Neural crest cell (in vitro differentiated cells): ENCODE results near the gene IGSF6. TPM values are rescaled to one million over a fixed set of nuclear protein-coding genes. Genes with fewer than 3 reads are reported as not detected.
"Not testable (repeated sequence)": the region's sequence is repeated elsewhere in the genome, so short reads cannot be mapped to it uniquely, and the experiment has no call there.

ENCODE experiments used
- DNase-seq: peaks from one replicate; pipeline ENCODE4 v3.0.0; 2021; ENCODE audit warnings: low read depth, mixed read lengths, low spot score
- H3K27ac Mint-ChIP-seq: one replicate; pipeline ENCODE4 v1.8.0; 2021; ENCODE audit warnings: mild to moderate bottlenecking, mixed read lengths; ENCODE audit not compliant: unreplicated experiment
- H3K27me3 Mint-ChIP-seq: 2 replicates; pipeline ENCODE4 v1.8.0; 2021; ENCODE audit warnings: low read depth, mild to moderate bottlenecking, mixed read lengths
- H3K36me3 Mint-ChIP-seq: 2 replicates; pipeline ENCODE4 v1.8.0; 2021; ENCODE audit warnings: low read depth, mild to moderate bottlenecking, mixed read lengths
- H3K4me1 Mint-ChIP-seq: 2 replicates; pipeline ENCODE4 v1.8.0; 2021; ENCODE audit warnings: mixed read lengths
- H3K4me3 Mint-ChIP-seq: one replicate; pipeline ENCODE4 v1.8.0; 2021; ENCODE audit warnings: mild to moderate bottlenecking, mixed read lengths
- H3K9me3 Mint-ChIP-seq: 2 replicates; pipeline ENCODE4 v1.8.0; 2021; ENCODE audit warnings: mixed read lengths
- CTCF ChIP-seq: fragments of 200-600 bp; sonication (generic); conservative IDR thresholded peaks from 2 replicates; pipeline ENCODE4 v1.5.0; 2021; ENCODE audit warnings: antibody characterized with exemption, mild to moderate bottlenecking
- total RNA-seq: library from RNA; stranded (reverse); gene quantifications from 2 replicates; pipeline ENCODE4 v1.2.1, GENCODE V29; 2021

IGSF6 gene
- total RNA-seq, 1 donor from 2014 or later: not detected

- Mint-ChIP-seq H3K4me1 (peaks cover 3% of the 10 kb centered on the region), H3K27ac (no peak overlapping the region)
- TF ChIP-seq CTCF: no peak
Observed at GRCh38 chr16:21638573-21638975, 13.8 kb downstream of the IGSF6 start.

DNA sequence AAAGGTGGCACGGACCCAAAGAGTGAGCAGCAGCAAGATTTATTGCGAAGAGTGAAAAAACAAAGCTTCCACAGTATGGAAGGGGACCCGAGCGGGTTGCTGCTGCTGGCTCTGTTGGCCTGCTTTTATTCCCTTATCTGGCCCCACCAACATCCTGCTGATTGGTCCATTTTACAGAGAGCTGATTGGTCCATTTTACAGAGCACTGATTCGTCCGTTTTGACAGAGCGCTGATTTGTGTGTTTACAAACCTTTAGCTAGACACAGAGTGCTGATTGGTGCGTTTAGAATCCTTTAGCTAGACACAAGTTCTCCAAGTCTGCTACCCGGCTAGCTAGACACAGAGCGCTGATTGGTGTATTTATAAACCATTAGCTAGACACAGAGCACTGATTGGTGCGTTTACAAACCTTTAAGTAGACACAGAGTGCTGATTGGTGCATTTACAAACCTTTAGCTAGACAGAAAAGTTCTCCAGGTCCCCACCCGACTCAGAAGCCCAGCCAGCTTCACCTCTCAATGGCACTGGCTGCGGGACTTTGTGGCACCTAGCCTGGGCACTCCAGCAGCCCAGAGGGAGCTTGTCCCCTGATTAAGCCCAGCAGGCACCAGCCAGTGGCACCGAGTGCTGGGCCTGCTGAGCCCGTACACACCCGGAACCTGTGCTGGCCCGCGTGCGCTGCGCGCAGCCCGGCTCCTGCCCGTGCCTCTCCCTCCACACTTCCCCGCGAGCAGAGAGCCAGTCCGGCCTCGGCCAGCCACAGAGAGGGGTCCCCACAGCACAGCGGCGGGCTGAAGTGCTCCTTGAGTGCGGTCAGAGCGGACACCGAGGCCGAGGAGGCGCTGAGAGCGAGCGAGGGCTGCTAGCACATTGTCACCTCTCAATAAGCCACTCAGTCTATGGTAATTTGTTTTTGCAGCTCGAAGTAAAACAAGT lies 15.1 kb downstream of the IGSF6 start:
- Mint-ChIP-seq H3K9me3 (no peaks in the 10 kb centered on the region), H3K27me3 (no peaks in the 10 kb centered on the region), H3K4me1 (peaks cover 3% of the 10 kb centered on the region), H3K36me3 (peaks cover 11% of the 10 kb centered on the region), H3K4me3 (no peak overlapping the region), H3K27ac (peak overlapping the region; percentile 97)
- no peak for TF ChIP-seq CTCF
- DNase-seq: no peak

More at GRCh38 chr16:21638573-21638975, 13.8 kb downstream of the IGSF6 start:
- peaks cover 11% of the 10 kb centered on the region for H3K36me3 Mint-ChIP-seq
- DNase-seq: no peak
- no peak overlapping the region for H3K4me3 Mint-ChIP-seq
- no peaks in the 10 kb centered on the region for H3K27me3 Mint-ChIP-seq
- no peaks in the 10 kb centered on the region for H3K9me3 Mint-ChIP-seq

DNA sequence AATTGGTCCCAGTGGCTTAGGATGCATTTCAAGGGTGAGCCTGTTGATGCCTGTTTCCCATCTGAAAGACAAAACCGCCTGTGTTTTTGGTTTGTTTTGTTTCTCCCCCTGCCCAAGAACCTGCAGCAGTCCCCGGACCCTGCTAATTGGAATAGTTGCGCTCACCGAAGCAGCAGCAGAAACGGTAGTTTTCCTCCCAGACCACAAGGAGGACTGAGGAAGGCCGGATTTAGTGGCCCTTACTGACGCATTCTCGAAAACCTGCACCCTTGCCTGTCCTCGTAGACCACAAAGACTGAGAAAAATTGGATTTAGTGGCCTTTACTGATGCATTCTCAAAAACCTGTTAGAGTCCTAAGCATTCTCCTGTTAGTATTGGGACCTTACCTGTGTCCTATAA lies 16.7 kb downstream of the IGSF6 start:
- peaks cover 14% of the 10 kb centered on the region for H3K36me3 Mint-ChIP-seq
- H3K9me3 Mint-ChIP-seq, H3K4me3 Mint-ChIP-seq, H3K27ac Mint-ChIP-seq, H3K4me1 Mint-ChIP-seq, DNase-seq, H3K27me3 Mint-ChIP-seq: not testable (repeated sequence)

DNA sequence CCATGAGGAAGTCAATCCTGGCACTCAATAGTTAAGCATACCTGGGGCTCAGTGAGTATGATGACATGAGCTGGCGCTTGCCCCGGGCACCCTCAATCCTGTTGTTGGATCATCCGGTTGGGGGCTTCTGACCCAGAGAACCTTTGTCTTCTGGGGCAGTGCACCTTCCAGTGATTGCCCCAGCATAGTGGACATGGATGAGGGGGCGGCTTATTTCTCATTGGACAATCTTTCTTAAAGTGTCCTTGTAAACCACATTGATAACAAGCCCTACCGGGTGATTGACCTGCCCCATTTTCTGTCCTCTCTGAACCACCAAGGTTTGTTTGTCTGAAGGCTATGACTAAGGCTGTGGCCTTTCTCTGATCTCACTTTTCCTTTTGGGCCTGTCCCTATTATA lies 18.2 kb downstream of the IGSF6 start:
- no peak for TF ChIP-seq CTCF
- Mint-ChIP-seq H3K27me3 (no peaks in the 10 kb centered on the region), H3K36me3 (peaks cover 23% of the 10 kb centered on the region), H3K4me1 (no peaks in the 10 kb centered on the region), H3K4me3 (no peak overlapping the region), H3K27ac (no peak overlapping the region), H3K9me3 (no peaks in the 10 kb centered on the region)
- DNase-seq: no peak

DNA sequence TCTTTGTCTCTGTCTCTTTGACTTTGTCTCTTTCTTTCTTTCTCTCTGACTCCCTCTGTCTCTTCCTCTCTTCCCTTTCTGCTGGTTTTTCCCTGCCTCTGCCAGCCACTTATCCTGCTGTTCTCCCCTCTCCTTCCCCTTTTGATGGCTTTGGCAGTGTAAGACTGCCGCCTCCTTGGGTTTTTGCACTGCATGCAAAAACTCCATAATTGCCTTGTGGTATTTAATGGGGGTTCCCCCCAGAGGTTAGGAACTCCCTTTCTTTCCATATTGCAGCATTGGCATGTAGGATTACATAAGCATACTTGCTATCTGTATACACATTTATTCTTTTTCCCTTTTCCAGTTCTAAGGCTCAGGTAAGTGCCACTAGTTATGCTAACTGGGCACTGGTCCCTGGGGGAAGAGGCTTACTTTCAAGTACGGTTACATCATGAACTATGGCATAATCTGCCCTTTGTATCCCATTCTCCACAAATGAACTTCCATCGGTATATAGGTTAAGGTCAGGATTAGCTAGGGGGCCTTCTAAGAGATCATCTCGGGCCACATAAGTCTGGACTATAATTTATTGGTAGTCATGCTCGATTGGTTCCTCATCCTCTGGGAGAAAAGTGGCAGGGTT lies 20.3 kb downstream of the IGSF6 start:
- H3K9me3 Mint-ChIP-seq, H3K4me3 Mint-ChIP-seq, H3K4me1 Mint-ChIP-seq, H3K27ac Mint-ChIP-seq, DNase-seq, H3K27me3 Mint-ChIP-seq: not testable (repeated sequence)
- peaks cover 37% of the 10 kb centered on the region for H3K36me3 Mint-ChIP-seq

- H3K36me3 Mint-ChIP-seq: peaks cover 44% of the 10 kb centered on the region
- H3K27me3 Mint-ChIP-seq, H3K9me3 Mint-ChIP-seq, H3K27ac Mint-ChIP-seq, H3K4me3 Mint-ChIP-seq, DNase-seq, H3K4me1 Mint-ChIP-seq: not testable (repeated sequence)
Observed at GRCh38 chr16:21631376-21631775, 21.0 kb downstream of the IGSF6 start.

DNA sequence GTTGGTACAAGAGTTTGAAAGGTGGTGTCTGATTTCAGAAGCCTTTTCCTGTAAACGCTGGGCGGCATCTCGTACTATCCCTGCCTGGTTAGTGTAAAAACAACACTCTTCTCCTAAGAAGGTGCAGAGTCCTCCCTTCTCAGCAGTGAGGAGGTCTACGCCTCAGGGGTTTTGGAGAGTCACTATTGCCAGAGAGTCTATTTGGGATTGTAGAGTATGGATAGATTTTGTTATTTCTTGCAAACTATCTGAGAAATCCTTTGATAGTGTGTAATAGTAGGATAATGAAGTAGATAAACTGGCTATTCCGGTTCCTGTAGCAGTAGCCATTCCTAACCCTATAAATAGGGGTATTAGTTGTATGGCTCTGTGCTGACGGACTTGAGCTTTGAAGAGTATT lies 21.5 kb downstream of the IGSF6 start:
- H3K36me3 Mint-ChIP-seq: peaks cover 41% of the 10 kb centered on the region

DNA sequence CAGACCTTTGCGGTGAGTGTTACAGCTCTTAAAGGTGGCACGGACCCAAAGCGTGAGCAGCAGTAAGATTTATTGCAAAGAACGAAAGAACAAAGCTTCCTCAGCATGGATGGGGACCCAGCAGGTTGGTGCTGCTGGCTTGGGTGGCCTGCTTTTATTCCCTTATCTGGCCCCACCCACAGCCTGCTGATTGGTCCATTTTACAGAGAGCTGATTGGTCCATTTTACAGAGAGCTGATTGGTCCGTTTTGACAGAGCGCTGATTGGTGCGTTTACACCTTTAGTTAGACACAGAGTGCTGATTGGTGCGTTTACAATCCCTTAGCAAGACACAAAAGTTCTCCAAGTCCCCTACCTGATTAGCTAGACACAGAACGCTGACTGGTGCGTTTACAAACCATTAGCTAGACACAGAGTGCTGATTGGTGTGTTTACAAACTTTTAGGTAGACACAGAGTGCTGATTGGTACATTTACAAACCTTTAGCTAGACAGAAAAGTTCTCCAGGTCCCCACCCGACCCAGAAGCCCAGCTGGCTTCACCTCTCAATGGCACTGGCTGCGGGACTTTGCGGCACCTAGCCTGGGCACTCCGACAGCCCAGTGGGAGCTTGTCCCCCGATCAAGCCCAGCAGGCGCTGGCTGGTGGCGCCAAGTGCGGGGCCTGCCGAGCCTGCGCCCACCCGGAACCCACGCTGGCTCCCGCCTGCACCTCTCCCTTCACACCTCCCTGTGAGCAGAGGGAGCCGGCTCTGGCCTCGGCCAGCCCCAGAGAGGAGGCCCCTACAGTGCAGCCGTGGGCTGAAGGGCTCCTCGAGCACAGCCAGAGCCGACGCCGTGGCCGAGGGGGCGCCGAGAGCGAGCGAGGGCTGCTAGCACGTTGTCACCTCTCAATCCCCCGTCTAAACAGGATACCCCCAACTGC lies 22.5 kb downstream of the IGSF6 start:
- not testable (repeated sequence) for H3K27ac Mint-ChIP-seq, H3K9me3 Mint-ChIP-seq, DNase-seq, H3K27me3 Mint-ChIP-seq, H3K4me3 Mint-ChIP-seq
- peaks cover 37% of the 10 kb centered on the region for H3K36me3 Mint-ChIP-seq
- H3K4me1 Mint-ChIP-seq: peaks cover 11% of the 10 kb centered on the region

More for the DNA sequence above, 21.5 kb downstream of the IGSF6 start:
- H3K4me1 Mint-ChIP-seq: peaks cover 11% of the 10 kb centered on the region
- H3K27me3 Mint-ChIP-seq, H3K27ac Mint-ChIP-seq, H3K9me3 Mint-ChIP-seq, H3K4me3 Mint-ChIP-seq, DNase-seq: not testable (repeated sequence)
